Urothelium cell line (cell line): ENCODE data around the gene EIF3J.

Experiments
- DNase-seq: peaks from one replicate; pipeline ENCODE4 v3.0.0; 2011; ENCODE audit warnings: low spot score, mixed read lengths
- FAIRE-seq: peaks from 2 replicates; lab custom pipeline; 2011; peaks lifted over from hg19 to GRCh38; lab: Jason Lieb, UNC

The EIF3J gene

GRCh38 chr15:44591326-44591725 lies 54.4 kb downstream of the EIF3J start:
- DNase-seq (no peak), FAIRE-seq (no peak)

GRCh38 chr15:44593042-44593736 lies 56.2 kb downstream of the EIF3J start:
- no peak for FAIRE-seq
- DNase-seq: no peak

GRCh38 chr15:44595246-44595645 lies 58.3 kb downstream of the EIF3J start:
- DNase-seq (no peak), FAIRE-seq (no peak)

- DNase-seq: no peak
- FAIRE-seq: no peak
These were observed 58.9 kb downstream of the EIF3J start for GRCh38 chr15:44595656-44596510.

- DNase-seq (no peak), FAIRE-seq (no peak)
These were observed 59.6 kb downstream of the EIF3J start for GRCh38 chr15:44596511-44597010.

- DNase-seq: no peak
- no peak for FAIRE-seq
These were observed 61.1 kb downstream of the EIF3J start for GRCh38 chr15:44598066-44598465.

- no peak for DNase-seq
- no peak for FAIRE-seq
These were observed 61.9 kb downstream of the EIF3J start for GRCh38 chr15:44598892-44599291.

GRCh38 chr15:44603126-44603525 lies 66.2 kb downstream of the EIF3J start:
- DNase-seq (no peak), FAIRE-seq (no peak)

GRCh38 chr15:44606740-44607139 lies 69.8 kb downstream of the EIF3J start:
- FAIRE-seq: no peak
- DNase-seq: no peak
